Activated T-cell treated with anti-CD3 and anti-CD28 coated beads, Interleukin-2, amount 50 U/mL, for 1 hour (primary cell): ENCODE measurements around the gene THSD4.

Source experiments
- DNase-seq: peaks from one replicate; pipeline ENCODE4 v3.0.0-alpha.2; 2020

THSD4 gene

GRCh38 chr15:71603379-71603778 lies 488.1 kb downstream of the THSD4 start:
- DNase-seq: no peak

GRCh38 chr15:71607383-71607782 lies 492.1 kb downstream of the THSD4 start:
- DNase-seq: no peak

DNA sequence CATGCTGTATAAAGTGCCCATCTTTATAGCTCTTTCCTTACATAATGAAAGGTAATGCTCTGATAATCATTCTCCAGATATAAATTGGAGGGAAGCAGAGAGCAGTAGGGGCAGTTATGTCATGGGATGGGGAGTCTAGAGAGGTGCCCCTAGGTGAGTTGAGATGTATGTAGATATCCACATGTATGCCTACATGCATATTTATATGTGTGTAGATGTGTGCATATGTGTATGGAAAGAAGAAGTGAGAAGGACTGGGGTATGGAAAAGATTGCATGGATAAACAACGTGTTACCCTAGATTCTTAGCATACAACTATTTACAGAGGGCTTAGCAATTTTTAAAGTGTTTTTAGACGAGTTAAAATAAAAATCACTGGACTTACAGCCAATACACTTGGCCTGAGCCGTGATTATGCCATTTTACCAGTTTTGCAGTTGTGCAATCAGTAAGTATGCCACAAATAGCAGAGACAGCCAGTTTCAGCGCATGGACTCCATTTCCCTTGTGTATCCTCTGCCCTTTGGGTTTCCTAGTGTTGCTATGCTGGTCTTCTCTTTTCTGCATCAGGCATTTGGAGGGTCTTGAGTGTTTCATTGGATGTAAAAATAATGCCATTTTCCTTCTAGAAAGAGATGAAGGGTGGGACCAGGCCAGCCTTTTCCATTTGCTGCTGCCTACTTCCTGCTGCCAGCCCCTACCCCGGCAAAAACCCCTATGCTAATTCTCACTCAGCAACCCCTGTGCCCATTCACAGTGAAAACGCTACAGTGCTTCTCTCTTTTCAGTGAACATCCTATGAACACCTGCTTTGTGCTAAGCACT lies 495.7 kb downstream of the THSD4 start:
- DNase-seq: no peak

- DNase-seq: no peak
These were observed 496.5 kb downstream of the THSD4 start for GRCh38 chr15:71611553-71612396.

GRCh38 chr15:71612397-71612722 lies 497.1 kb downstream of the THSD4 start:
- DNase-seq: no peak

GRCh38 chr15:71612869-71613268 lies 497.6 kb downstream of the THSD4 start:
- DNase-seq: no peak

- no peak for DNase-seq
These were observed 507.8 kb downstream of the THSD4 start for GRCh38 chr15:71623111-71623510.

DNA sequence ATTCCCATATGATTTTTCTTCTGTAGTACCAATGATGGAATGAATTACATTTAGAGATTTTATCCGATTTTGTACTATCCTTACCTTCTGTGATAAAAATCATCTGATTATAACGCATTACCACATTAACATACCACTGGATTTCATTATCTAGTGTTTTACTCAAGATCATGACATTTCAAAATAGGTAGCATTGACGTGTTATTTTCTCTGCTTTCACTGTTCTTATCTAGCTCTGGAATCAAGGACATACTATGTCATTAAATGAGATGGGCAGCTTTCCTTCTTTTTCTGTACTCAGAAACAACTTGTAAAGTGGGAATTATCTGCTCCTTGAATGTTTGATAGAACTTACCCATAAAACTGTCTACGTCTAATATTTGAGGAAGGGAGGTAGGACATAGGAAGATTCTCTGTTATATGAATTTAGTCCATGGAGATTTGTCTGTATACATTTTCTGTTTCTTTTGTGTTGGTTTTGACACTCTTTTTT lies 511.4 kb downstream of the THSD4 start:
- DNase-seq: no peak

DNA sequence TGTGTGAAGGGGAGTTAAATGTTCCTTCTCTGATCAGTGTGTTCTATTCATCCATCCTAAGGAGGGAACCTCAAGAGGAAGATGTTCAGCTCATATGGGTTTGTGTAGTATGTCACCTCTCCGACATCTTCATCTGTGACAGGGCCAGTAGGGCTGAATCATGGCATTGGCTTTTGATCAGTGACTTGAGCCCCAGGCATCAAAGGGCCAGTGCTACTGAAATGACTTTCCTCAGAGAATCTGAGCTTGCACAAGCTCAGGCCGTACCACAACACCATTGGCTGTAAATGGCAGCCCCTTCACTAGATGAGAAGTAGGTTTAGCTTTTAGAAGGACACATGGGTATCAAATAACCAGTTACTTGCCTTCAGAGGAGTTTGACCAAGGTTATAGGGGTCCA lies 511.9 kb downstream of the THSD4 start:
- no peak for DNase-seq

- no peak for DNase-seq
These were observed 512.3 kb downstream of the THSD4 start for GRCh38 chr15:71627604-71628003.

DNA sequence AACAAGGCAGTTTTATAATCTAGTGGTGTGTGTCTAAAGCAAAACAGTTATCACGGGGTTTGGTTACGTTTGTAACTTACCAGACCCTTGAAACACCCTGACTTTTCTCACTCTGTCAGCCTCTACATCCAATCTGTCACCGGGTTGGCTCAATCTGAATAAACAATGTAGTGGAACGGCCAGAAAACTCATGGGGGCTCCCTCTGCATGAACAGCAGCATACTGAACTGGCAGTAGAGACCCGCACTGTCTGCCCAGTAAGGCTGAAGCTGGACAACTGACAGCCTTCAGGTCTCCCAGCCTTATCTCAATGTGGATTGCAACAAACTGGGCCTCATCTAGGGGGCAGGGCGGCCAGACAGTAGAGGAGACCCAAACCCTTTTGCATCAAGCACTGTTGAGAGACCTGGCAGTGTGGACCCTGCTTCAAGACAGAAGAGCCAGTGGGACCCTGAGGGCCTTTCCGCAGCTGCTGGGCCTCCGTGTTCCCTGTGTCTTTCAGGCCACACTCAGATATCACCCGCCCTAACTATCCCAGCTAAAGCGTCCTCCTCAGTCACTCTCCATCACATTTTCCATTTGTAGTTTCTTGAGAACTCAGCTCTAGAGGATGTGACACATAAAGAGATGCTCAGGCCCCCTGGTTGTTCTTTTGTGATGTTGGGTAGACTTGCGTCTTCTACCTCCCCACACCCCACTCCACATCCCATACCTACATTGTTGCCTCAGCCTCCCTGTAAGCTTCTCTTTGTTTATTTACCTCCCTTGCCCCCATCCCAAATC lies 513.9 kb downstream of the THSD4 start:
- no peak for DNase-seq

GRCh38 chr15:71629781-71630474 lies 514.7 kb downstream of the THSD4 start:
- no peak for DNase-seq

- DNase-seq: no peak
These were observed 515.2 kb downstream of the THSD4 start for GRCh38 chr15:71630475-71630809.

DNA sequence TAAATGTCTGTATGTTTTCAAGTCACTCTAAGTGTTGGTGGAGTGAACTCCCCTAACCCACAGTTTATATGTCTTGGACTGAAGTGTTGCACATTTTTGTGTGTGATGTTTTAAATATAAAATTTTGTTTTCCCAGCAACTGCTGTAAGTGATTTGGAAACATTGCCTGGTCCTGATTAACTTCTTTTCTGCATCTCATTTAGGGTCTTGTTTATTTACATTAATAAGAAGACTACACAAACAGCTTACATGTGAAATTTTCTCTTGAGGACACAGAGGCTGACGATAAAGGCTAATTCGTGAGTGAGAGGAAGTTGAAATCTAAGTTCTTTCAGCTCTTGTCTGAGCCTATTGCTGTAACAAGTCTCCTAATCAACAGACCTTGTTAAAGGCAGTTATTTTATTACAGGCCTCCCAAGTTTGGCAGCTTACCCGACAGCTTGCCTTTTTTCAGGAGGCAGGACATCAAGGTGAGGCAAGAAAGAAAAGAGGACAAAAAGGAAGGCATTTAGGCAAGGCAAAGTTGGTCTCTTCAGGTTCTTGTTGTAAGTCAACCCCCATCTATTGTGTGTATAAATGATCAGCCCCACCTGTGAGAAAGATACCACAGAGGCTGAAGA lies 517.4 kb downstream of the THSD4 start:
- DNase-seq: no peak

- DNase-seq: no peak
These were observed 519.7 kb downstream of the THSD4 start for GRCh38 chr15:71634820-71635560.

DNA sequence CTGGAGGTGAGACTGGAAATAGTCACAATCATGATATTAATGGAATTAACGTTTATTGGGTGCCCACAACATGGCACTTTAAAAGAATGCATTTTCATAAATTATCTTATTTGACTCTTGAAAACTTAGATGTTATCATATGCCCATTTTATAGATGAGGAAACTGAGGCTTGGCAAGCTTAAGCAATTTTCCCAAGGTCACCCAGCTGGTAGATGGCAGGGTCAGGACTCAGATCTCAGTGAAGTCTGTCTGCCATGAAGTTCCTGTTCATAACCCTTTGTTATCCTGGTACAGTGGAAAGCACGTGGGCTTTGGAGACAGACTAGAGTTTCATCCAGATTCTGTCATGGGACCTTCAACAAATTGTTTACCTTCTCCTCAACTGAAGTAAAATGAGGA lies 520.5 kb downstream of the THSD4 start:
- DNase-seq: no peak

DNA sequence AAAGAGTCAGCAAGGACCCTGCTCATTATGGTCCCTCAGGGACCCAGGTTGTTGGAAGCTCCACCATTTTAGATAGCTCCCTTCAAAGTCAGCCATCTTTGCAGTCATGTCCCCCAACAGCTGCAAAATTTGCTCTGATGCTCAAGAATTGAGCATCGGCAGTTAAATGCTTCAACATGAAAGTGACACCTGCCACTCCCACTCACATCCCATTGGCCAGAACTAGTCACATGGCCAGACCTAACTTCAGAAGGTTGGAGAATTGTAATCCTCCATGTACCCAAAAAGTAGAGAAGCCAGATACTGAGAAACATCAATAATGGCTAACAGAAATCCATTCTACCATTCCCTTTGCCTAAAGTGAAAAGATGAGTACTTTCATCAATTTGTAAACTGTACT lies 523.6 kb downstream of the THSD4 start:
- no peak for DNase-seq

DNA sequence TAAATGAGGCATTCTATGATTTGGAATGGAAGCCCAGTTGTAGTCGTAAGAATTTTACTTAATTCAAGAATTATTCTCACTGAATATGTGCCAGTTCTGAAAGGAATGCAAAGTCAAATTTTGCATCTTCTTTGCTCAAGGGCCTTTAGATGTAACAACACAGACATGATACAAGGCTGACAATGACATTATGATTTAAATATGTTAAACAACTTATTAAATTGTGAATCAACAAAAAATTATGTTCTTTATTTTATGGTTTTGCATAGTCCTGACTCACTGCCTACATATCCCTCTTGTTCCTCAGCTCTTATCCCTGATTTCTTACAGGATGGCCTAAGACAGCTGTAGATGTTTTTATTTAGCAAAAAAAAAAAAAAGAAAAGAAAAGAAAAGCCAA lies 524.2 kb downstream of the THSD4 start:
- no peak for DNase-seq

DNA sequence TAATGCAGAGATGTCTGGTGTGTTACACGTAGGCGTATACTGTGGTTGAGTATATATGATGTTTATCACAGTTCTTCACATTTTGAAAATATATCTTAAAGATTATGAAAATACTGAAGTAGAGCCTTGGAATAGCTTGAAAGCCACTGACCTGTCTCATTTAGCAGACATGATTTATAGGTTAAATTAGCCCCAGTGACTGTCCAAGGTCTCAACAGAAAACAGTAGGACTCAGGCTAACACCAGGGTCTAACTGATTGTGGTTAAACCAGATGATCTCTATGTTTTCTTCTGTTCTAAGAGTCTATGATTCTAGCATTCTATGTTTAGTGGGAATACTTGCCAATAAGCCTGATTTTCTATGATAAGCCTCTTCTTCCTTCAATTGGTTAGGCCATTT lies 528.6 kb downstream of the THSD4 start:
- no peak for DNase-seq

- no peak for DNase-seq
These were observed 531.7 kb downstream of the THSD4 start for GRCh38 chr15:71646767-71647486.

DNA sequence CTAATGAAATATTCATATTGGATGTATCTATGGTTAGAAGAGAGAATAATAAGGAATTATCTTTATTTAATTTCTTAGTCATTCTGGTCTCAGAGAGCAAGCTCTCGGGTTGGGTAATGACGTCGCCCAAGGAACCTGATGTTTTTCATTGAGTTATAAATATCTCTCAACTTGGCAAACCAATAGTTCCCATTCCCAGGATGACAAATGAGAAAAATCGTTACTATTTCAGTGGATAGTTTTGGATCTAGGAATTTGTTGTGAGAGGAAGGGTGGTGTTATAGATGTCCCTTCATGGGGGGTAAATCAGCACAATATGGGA lies 532.2 kb downstream of the THSD4 start:
- no peak for DNase-seq
